Brain microvascular endothelial cell (primary cell): ENCODE results near the gene ZAR1L.

Experiments used
- DNase-seq: peaks from one replicate; pipeline ENCODE4 v3.0.0-alpha.2; 2020
- H3K27ac ChIP-seq: fragments of 250-450 bp; sonication (Bioruptor Pico); 2 replicates; pipeline ENCODE4 v1.5.1; 2020; ENCODE audit warnings: mild to moderate bottlenecking, moderate library complexity
- H3K27me3 ChIP-seq: fragments of 250-450 bp; sonication (Bioruptor Pico); replicated peaks from 2 replicates; pipeline ENCODE4 v1.5.1; 2020; ENCODE audit warnings: mild to moderate bottlenecking
- H3K36me3 ChIP-seq: fragments of 250-450 bp; sonication (Bioruptor Pico); replicated peaks from 2 replicates; pipeline ENCODE4 v1.5.1; 2020; ENCODE audit warnings: mild to moderate bottlenecking
- H3K4me3 ChIP-seq: 2 replicates; pipeline ENCODE4 v1.5.1; 2011; ENCODE audit warnings: low read depth, mild to moderate bottlenecking, control low read depth, low read length, moderate library complexity
- CTCF ChIP-seq: IDR thresholded peaks from 2 replicates; pipeline ENCODE4 v1.5.1; 2011; ENCODE audit warnings: low read depth, mild to moderate bottlenecking, moderate library complexity, low read length, control low read depth, inconsistent platforms; ENCODE audit errors: missing control alignments
- in situ Hi-C: cut with HindIII; loops from 2 replicates; pipeline ENCODE4 v1.10.0; 2017; ENCODE audit warnings: low sequenced_read_pairs, low pct_ligation_motif_present

Gene ZAR1L

GRCh38 chr13:32265726-32266125, 49.4 kb downstream of the ZAR1L start:
- in situ Hi-C loops, result no loop called here
- no peak for DNase-seq
- H3K36me3 ChIP-seq, result no peaks in the 10 kb centered on the region
- no peaks in the 10 kb centered on the region for H3K27me3 ChIP-seq
- H3K27ac ChIP-seq, result no peak overlapping the region
- TF ChIP-seq CTCF, result no peak
- H3K4me3 ChIP-seq, result no peak overlapping the region

GRCh38 chr13:32264407-32264806, 50.8 kb downstream of the ZAR1L start:
- Histone ChIP-seq H3K4me3 (no peak overlapping the region), H3K36me3 (no peaks in the 10 kb centered on the region), H3K27ac (no peak overlapping the region), H3K27me3 (no peaks in the 10 kb centered on the region)
- DNase-seq, result peak; percentile 54
- in situ Hi-C loops, result no loop called here
- TF ChIP-seq CTCF, result no peak

GRCh38 chr13:32262619-32263018, 52.5 kb downstream of the ZAR1L start:
- TF ChIP-seq CTCF, result no peak
- DNase-seq, result no peak
- in situ Hi-C loops, result no loop called here
- Histone ChIP-seq H3K36me3 (no peaks in the 10 kb centered on the region), H3K27me3 (no peaks in the 10 kb centered on the region), H3K27ac (no peak overlapping the region), H3K4me3 (no peak overlapping the region)

- H3K27me3 ChIP-seq, result no peaks in the 10 kb centered on the region
- no peak overlapping the region for H3K4me3 ChIP-seq
- DNase-seq, result no peak
- H3K27ac ChIP-seq, result peak overlapping the region; percentile 43
- in situ Hi-C loops, result no loop called here
- H3K36me3 ChIP-seq, result no peaks in the 10 kb centered on the region
- no peak for TF ChIP-seq CTCF
Observed at GRCh38 chr13:32262165-32262564, 53.0 kb downstream of the ZAR1L start.

- Histone ChIP-seq H3K4me3 (no peak overlapping the region), H3K27me3 (no peaks in the 10 kb centered on the region), H3K36me3 (no peaks in the 10 kb centered on the region), H3K27ac (peak overlapping the region; percentile 43)
- peak; percentile 94 for DNase-seq
- no peak for TF ChIP-seq CTCF
- in situ Hi-C loops, result no loop called here
Observed at GRCh38 chr13:32261567-32261966, 53.6 kb downstream of the ZAR1L start.

GRCh38 chr13:32259116-32259515, 56.0 kb downstream of the ZAR1L start:
- Histone ChIP-seq H3K4me3 (no peak overlapping the region), H3K27me3 (no peaks in the 10 kb centered on the region), H3K36me3 (no peaks in the 10 kb centered on the region), H3K27ac (no peak overlapping the region)
- DNase-seq, result no peak
- in situ Hi-C loops, result no loop called here
- TF ChIP-seq CTCF, result peak; percentile 42
